ENCODE results near the gene CCDC120.

CCDC120 gene

DNA sequence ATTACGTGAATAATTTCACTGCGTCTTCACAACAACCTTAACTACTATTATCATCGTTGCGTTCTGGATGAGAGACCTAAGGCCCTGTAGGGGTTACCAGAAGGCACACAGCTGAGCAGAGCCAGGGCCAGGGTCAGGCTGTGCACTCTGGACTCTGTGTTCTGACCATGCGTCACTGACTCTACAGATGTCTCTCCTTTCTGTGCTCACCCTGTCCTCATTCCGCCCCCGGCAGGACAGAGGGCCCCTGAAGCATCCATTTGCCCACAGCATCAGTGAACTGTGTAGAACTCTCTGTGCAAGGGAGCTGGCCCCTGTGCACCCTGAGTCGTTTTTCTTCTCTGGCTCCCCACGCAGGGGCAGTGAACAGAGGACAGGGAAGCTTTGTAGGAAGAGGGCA is 43.4 kb downstream of the CCDC120 start:
- no peak for DNase-seq

DNA sequence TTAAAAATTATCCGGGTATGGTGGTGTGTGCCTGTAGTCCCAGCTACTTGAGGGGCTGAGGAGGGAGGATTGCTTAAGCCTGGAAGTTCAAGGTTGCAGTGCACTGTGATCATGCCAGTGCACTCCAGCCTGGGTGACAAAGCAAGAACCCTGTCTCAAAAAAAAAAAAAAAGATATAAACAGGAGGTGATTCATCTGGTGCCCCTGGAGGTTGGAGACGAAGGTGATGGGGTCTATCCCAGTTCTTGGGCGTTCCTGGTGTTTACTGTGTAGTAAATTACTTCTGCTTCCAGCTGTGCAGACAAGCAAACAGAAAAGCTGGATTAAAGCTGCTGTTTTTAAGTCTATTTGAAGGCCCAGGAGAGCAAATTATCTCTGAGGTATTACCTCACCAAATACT is 44.8 kb downstream of the CCDC120 start:
- no peak for DNase-seq

DNA sequence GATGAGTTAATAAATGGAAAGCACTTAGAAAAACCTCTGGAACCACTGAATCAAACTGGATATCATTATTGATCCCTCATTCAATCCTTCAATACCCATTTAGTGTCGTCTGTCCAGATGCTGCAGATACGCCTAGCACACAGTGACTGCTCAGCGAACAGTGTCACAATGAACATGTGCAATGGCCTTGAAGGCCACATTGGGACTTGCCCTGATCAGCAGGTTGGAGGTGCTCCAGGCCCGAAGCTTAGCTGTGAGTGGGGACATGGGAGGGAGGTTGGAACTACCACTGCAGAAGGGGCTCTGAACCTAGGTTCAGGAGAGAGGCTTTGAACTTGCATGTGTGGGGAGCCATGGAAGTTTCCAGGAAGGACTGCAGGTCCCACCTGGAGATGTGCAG is 47.5 kb downstream of the CCDC120 start:
- no peak for DNase-seq

DNA sequence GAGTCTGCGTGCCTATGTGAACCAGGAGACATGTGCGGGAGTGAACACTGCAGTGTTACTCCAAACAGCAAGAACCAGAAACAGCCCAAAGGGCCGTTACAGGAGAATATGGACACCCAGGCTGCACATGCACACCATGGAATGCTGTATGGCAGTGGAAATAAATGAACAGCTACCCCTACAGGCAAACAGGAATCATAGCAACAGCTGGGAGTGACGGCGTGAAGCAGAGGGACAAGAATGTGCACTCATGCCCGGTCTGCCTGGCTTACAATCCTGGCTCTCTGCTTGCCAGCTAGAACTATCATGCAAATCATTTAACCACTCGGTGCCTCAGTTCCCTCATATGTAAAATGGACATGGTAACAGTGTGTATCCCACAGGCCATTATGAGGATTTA is 48.1 kb downstream of the CCDC120 start:
- DNase-seq, result no peak

DNA sequence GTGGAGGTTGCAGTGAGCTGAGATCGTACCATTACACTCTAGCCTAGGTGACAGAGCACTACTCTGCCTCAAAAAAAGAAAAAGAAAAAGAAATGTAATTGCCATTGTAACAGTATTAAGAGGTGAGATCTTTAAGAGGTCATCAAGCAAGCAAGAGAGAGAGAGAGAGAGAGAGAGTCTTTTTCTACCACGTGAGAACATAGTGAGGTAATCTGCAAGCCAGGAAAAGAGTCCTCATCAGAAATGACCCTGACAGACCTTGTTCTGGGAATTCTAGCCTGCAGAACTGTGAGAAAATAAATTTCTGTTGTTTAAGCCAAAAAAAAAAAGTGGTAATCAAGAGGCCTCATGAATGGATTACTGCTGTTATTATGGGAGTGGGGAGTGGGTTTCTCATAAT is 49.8 kb downstream of the CCDC120 start:
- no peak for DNase-seq

DNA sequence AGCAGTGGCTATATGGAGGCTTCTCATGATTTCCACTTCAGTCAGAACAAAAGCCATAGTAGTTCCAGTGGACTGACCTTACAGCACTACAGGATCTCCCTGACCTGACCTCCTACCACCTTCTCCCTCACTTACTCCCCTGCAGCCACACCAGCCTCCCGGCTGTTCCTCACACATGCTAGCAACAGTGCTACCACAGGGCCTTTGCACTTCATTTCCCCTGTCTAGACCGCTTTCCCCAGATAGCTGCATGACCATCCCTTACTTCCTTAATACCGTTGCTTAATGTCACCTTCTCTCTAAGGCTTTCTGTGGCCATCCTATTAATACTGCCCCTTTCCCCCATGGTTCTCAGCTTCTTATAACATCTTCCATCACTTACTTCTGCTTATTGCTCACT is 51.6 kb downstream of the CCDC120 start:
- no peak for DNase-seq

DNA sequence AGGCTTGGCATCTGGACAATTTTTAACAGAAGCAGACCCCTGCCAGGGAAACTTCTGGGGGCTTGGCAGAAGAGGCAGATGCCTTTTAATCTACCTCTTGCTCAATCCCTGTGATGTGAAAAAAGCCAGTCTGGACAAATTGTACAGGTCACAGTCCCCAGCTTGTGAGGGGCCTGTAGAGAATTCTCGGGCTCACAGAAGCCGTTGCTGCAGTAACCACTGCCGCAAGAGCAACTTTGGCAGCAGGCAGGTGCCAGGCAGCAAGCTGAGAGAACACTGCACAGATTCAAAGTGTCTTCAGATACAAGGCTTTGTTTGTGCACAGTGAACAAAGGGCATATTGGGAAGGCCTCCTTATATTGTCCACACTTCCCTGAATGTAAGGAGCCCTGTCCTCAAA is 53.0 kb downstream of the CCDC120 start:
- DNase-seq, result no peak

DNA sequence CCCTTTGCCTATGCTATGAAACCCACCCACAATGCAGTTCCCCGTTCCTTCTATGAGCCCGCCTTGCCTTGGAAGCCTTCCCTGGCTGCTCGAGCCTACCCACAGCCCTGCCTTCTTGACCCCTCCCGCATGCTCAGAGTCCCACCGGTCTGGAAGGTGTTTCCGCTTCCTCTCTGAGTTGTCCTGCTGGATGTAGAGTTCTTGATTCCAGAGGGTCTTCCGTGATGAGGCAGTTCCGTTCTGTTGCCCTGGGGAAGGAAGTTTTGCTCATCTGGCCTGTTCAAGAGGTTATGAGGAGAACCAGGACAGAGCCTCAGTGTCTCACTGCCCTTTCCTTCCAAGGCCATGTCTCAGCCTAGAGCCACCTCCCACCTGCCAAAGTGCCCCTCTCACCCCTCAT is 57.3 kb downstream of the CCDC120 start:
- no peak for DNase-seq

DNA sequence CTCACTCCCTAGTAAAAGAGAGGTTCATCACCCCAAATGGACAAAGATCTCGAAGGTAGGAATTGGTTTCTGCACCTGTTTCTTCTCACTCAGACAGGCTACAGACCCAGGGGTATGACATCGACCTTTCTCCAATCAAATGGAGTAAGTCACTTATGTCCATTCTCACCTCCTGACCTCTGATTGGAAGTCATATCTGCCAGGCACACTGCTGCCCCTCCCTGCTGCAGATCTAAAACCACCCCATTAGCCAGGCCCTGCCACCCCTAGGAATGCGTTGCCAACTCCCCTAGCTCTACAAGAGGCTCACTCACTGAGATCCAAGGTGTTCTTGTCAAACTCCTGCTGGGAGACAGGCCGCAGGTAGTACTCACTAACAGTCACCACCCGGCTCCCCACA is 57.9 kb downstream of the CCDC120 start:
- no peak for DNase-seq

DNA sequence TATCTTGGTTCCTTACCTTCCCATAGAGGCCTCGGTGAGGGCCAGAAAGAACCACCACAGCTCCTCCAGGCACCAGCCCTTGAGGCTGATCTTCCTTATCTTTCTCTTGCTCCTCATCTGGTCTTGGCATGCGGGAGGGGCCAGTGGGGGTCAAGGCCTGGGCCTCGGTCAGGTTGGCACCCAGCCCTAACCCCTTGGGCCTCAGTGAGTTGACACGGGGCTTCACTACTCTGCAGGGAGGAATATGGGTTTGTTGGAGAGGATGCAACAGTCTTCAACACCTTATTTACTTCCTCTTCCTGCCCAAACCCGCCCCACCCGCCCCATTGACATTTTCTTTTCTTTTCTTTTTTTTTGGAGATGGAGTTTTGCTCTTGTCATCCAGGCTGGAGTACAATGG is 58.8 kb downstream of the CCDC120 start:
- no peak for DNase-seq
